HTR-8/SVneo (cell line): ENCODE measurements around the gene SNTN.

Experiments used
- DNase-seq: peaks from one replicate; pipeline ENCODE4 v3.0.0; 2011; ENCODE audit warnings: low spot score, mixed read lengths; ENCODE audit not compliant: insufficient read length
- FAIRE-seq: peaks from 2 replicates; lab custom pipeline; 2011; peaks lifted over from hg19 to GRCh38; lab: Jason Lieb, UNC

Gene SNTN

GRCh38 chr3:63670544-63670943 lies 18.1 kb downstream of the SNTN start:
- DNase-seq (no peak), FAIRE-seq (no peak)

GRCh38 chr3:63673111-63673510 lies 20.6 kb downstream of the SNTN start:
- DNase-seq (no peak), FAIRE-seq (no peak)

GRCh38 chr3:63674586-63674985 lies 22.1 kb downstream of the SNTN start:
- no peak for FAIRE-seq
- no peak for DNase-seq

GRCh38 chr3:63679186-63679585 lies 26.7 kb downstream of the SNTN start:
- no peak for DNase-seq
- FAIRE-seq = no peak

- DNase-seq (no peak), FAIRE-seq (no peak)
Observed at GRCh38 chr3:63684081-63684480, 31.6 kb downstream of the SNTN start.

GRCh38 chr3:63685340-63685739 lies 32.9 kb downstream of the SNTN start:
- DNase-seq (no peak), FAIRE-seq (no peak)

- FAIRE-seq (no peak), DNase-seq (no peak)
Observed at GRCh38 chr3:63687278-63688225, 35.1 kb downstream of the SNTN start.

- DNase-seq (no peak), FAIRE-seq (no peak)
Observed at GRCh38 chr3:63689285-63689684, 36.8 kb downstream of the SNTN start.

GRCh38 chr3:63693351-63693750 lies 40.9 kb downstream of the SNTN start:
- FAIRE-seq = no peak

GRCh38 chr3:63705092-63705645 lies 52.7 kb downstream of the SNTN start:
- DNase-seq = no peak
- FAIRE-seq = no peak

More at GRCh38 chr3:63693351-63693750, 40.9 kb downstream of the SNTN start:
- DNase-seq = no peak

GRCh38 chr3:63706321-63707085 lies 54.0 kb downstream of the SNTN start:
- no peak for DNase-seq
- no peak for FAIRE-seq

GRCh38 chr3:63707731-63708130 lies 55.3 kb downstream of the SNTN start:
- no peak for DNase-seq
- FAIRE-seq = no peak

GRCh38 chr3:63709576-63709975 lies 57.1 kb downstream of the SNTN start:
- FAIRE-seq (no peak), DNase-seq (no peak)
